ENCODE results near the gene ZFHX3. TPM values are rescaled to one million over a fixed set of nuclear protein-coding genes. Genes with fewer than 3 reads are reported as not detected.

ZFHX3 gene
- total and polyA plus RNA-seq, 9 donors = 3.4 to 17.6 (median 11.9) TPM

DNA sequence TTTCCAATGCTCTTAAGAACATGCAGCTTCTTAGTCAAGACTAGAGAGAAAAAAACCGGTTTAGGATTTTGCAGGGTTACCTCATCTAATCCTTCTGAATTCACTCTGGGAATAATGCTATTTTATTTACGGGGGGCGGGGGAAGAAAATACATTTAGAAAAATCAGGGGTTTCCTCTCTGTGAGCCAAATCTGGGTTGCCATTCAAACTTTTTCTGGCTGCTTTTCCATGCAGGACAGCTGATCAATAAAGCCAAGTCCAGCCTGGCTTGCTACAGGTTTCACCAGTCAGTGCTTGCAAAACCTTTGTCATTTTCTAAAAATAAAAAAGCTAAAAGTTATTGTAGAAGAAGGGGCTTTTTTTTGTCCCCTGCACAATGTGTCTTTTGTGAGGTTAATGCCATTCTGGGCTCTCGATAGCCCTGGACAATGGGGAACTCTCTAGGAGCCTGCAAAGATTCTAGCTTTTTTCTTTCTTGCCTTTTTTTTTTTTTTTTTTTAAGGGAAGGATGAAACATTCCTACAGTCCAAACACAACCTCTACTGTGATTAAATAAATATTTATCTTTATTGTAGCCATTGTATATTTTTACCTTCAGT is 13.1 kb upstream of the ZFHX3 start:
- no peak overlapping the region for H3K4me3 ChIP-seq
- no peak for DNase-seq
- 77 to 92% (median 81%) methylated on average over 4 of the region's 4 CpGs for WGBS, 3 donors

GRCh38 chr16:73059779-73060615 is 12.1 kb upstream of the ZFHX3 start:
- intact Hi-C loops (cut with DNase I) = loop anchor here in 2 of 4 donors (5.0 to 10.0 kb wide), 3 partner anchors 115 to 213 kb away; no protein-coding TSS in a partner anchor
- no peak overlapping the region for H3K4me3 ChIP-seq
- WGBS, 3 donors = 67 to 73% (median 70%) methylated on average over 10 of the region's 10 CpGs
- H3K9me3 ChIP-seq = no peaks in the 10 kb centered on the region
- H3K4me1 ChIP-seq (ENCODE audit: insufficient read depth) = no peaks in the 10 kb centered on the region
- H3K27me3 ChIP-seq = no peaks in the 10 kb centered on the region
- H3K27ac ChIP-seq = no peak overlapping the region
- no peak for TF ChIP-seq EP300 (IDR thresholded peaks at IDR 0.05)
- TF ChIP-seq, protein P1, sequence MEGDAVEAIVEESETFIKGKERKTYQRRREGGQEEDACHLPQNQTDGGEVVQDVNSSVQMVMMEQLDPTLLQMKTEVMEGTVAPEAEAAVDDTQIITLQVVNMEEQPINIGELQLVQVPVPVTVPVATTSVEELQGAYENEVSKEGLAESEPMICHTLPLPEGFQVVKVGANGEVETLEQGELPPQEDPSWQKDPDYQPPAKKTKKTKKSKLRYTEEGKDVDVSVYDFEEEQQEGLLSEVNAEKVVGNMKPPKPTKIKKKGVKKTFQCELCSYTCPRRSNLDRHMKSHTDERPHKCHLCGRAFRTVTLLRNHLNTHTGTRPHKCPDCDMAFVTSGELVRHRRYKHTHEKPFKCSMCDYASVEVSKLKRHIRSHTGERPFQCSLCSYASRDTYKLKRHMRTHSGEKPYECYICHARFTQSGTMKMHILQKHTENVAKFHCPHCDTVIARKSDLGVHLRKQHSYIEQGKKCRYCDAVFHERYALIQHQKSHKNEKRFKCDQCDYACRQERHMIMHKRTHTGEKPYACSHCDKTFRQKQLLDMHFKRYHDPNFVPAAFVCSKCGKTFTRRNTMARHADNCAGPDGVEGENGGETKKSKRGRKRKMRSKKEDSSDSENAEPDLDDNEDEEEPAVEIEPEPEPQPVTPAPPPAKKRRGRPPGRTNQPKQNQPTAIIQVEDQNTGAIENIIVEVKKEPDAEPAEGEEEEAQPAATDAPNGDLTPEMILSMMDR (IDR thresholded peaks at IDR 0.05) = no peak
- no peak for TF ChIP-seq POLR2A (IDR thresholded peaks at IDR 0.05)
- no peaks in the 10 kb centered on the region for H3K36me3 ChIP-seq
- no peak for DNase-seq

More for the DNA sequence above, 13.1 kb upstream of the ZFHX3 start:
- TF ChIP-seq, protein P1 (IDR thresholded peaks at IDR 0.05) = no peak
- TF ChIP-seq EP300 (IDR thresholded peaks at IDR 0.05) = no peak
- TF ChIP-seq POLR2A (IDR thresholded peaks at IDR 0.05) = no peak
- Histone ChIP-seq H3K4me1 (ENCODE audit: insufficient read depth) (no peaks in the 10 kb centered on the region), H3K27me3 (no peaks in the 10 kb centered on the region), H3K9me3 (no peaks in the 10 kb centered on the region), H3K36me3 (no peaks in the 10 kb centered on the region), H3K27ac (no peak overlapping the region)
- intact Hi-C loops (cut with DNase I) = loop anchor here in 1 of 4 donors (5.0 to 10.0 kb wide), 2 partner anchors 114 to 214 kb away; no protein-coding TSS in a partner anchor

GRCh38 chr16:73058616-73059409 is 10.9 kb upstream of the ZFHX3 start:
- peak; percentile 38 to 67 (median 53) for DNase-seq
- Histone ChIP-seq H3K4me3 (peak overlapping the region; percentile 77), H3K27ac (peak overlapping the region; percentile 92 to 93), H3K27me3 (no peaks in the 10 kb centered on the region), H3K9me3 (no peaks in the 10 kb centered on the region), H3K36me3 (no peaks in the 10 kb centered on the region), H3K4me1 (ENCODE audit: insufficient read depth) (peaks cover 1% of the 10 kb centered on the region)
- TF ChIP-seq POLR2A (IDR thresholded peaks at IDR 0.05) = no peak
- no peak for TF ChIP-seq EP300 (IDR thresholded peaks at IDR 0.05)
- TF ChIP-seq, protein P1 (IDR thresholded peaks at IDR 0.05) = no peak
- intact Hi-C loops (cut with DNase I) = loop anchor here in 1 of 4 donors (10.0 kb wide), 1 partner anchor 134 kb away; no protein-coding TSS in a partner anchor
- WGBS, 3 donors = 0 to 1% (median 1%) methylated on average over 66 to 72 of the region's 72 CpGs

GRCh38 chr16:73058221-73058615 is 10.3 kb upstream of the ZFHX3 start:
- no peaks in the 10 kb centered on the region for H3K9me3 ChIP-seq
- intact Hi-C loops (cut with DNase I) = loop anchor here in 1 of 4 donors (10.0 kb wide), 1 partner anchor 133 kb away; no protein-coding TSS in a partner anchor
- H3K27ac ChIP-seq = peak overlapping the region; percentile 92 to 93
- DNase-seq = peak; percentile 40 to 73 (median 55)
- WGBS, 3 donors = 0 to 1% (median 0%) methylated on average over 51 to 61 of the region's 61 CpGs
- H3K27me3 ChIP-seq = no peaks in the 10 kb centered on the region
- H3K4me1 ChIP-seq (ENCODE audit: insufficient read depth) = peaks cover 2% of the 10 kb centered on the region
- TF ChIP-seq, protein P1 (IDR thresholded peaks at IDR 0.05) = no peak
- TF ChIP-seq EP300 (IDR thresholded peaks at IDR 0.05) (no peak), POLR2A (IDR thresholded peaks at IDR 0.05) (no peak)
- H3K4me3 ChIP-seq = peak overlapping the region; percentile 77
- H3K36me3 ChIP-seq = no peaks in the 10 kb centered on the region

Data from ovary (tissue), 9 donors.